NT2/D1 (cell line): Measurements from ENCODE around the gene ALG1.

Experiments
- YY1 ChIP-seq: IDR thresholded peaks from 2 replicates; pipeline ENCODE4 v1.6.1; 2011; ENCODE audit not compliant: insufficient read length, insufficient read depth
- ZNF274 ChIP-seq: IDR thresholded peaks from 2 replicates; pipeline ENCODE4 v1.6.1; 2011; ENCODE audit warnings: mild to moderate bottlenecking, low read depth, low read length

- TF ChIP-seq ZNF274: no peak
- no peak for TF ChIP-seq YY1
Observed at GRCh38 chr16:5075637-5076036, 4.0 kb downstream of the ALG1 start.
